NT2/D1 (cell line): Measurements from ENCODE around the gene FOXP4.

Experiments
- SUZ12 ChIP-seq: IDR thresholded peaks from 2 replicates; pipeline ENCODE4 v1.6.1; 2011; ENCODE audit not compliant: insufficient read length, insufficient read depth; ENCODE audit errors: extremely low read depth
- YY1 ChIP-seq: IDR thresholded peaks from 2 replicates; pipeline ENCODE4 v1.6.1; 2011; ENCODE audit not compliant: insufficient read length, insufficient read depth
- ZNF274 ChIP-seq: IDR thresholded peaks from 2 replicates; pipeline ENCODE4 v1.6.1; 2011; ENCODE audit warnings: mild to moderate bottlenecking, low read depth, low read length

- TF ChIP-seq YY1: no peak
- TF ChIP-seq ZNF274: no peak
- TF ChIP-seq SUZ12: no peak
These were observed 47.7 kb downstream of the FOXP4 start for GRCh38 chr6:41593839-41594238.
